GM13976 (cell line): ENCODE data around the gene PAX5.

Experiments
- DNase-seq: peaks from one replicate; pipeline ENCODE4 v3.0.0; 2012; ENCODE audit warnings: low spot score
- in situ Hi-C: fragments of 300-500 bp; cut with MboI; formaldehyde crosslinking; loops from one replicate; pipeline ENCODE4 v1.12.0; 2022; ENCODE audit warnings: low sequenced_read_pairs, mixed read lengths, inconsistent platforms; ENCODE audit not compliant: unreplicated experiment
- TF ChIP-seq, protein P1 (sequence below): IDR thresholded peaks from 2 replicates; pipeline ENCODE4 v1.5.1; 2012; ENCODE audit warnings: borderline replicate concordance, mild to moderate bottlenecking; ENCODE audit not compliant: insufficient read depth; ENCODE audit errors: extremely low read depth, missing control alignments, control extremely low read depth

The PAX5 gene

DNA sequence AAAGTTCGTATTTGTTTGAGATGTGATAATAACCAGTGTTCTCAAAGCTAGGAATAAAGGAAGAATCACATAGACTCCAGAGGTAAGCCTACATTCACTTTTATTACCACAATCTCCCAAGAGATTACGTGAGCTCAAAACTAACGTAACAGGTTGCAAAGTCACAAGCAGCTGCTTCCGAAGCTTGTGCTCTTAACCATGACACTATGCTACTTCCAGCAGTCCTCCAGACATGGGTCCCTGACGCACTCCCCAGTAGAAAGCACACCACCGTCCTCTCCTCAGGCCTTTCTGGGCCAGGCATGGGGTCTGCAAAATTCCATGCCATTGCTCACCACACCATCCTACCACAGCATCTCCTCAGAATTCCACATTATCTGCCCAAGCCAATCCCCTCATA lies 84.6 kb downstream of the PAX5 start:
- in situ Hi-C loops: no loop called here
- TF ChIP-seq, protein P1, sequence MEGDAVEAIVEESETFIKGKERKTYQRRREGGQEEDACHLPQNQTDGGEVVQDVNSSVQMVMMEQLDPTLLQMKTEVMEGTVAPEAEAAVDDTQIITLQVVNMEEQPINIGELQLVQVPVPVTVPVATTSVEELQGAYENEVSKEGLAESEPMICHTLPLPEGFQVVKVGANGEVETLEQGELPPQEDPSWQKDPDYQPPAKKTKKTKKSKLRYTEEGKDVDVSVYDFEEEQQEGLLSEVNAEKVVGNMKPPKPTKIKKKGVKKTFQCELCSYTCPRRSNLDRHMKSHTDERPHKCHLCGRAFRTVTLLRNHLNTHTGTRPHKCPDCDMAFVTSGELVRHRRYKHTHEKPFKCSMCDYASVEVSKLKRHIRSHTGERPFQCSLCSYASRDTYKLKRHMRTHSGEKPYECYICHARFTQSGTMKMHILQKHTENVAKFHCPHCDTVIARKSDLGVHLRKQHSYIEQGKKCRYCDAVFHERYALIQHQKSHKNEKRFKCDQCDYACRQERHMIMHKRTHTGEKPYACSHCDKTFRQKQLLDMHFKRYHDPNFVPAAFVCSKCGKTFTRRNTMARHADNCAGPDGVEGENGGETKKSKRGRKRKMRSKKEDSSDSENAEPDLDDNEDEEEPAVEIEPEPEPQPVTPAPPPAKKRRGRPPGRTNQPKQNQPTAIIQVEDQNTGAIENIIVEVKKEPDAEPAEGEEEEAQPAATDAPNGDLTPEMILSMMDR: no peak
- no peak for DNase-seq

DNA sequence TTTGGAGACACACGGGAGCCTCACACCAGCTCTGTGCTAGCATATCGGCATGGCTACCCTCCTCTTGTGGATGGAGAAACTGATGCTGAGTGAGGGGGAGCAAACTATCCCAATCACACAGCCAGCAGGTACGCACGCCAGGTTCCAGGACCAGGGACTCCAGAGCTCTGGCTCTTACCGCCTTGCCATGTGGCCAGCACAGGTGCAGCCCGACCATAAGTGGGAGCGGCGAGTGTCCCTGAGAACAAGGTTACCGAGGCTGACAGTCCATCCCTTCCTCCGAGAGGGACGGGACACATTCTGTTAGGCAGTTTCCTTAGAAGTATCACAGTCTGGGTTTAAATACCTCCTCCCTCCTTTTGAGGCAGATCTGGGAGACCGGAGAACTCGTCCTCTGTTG lies 86.0 kb downstream of the PAX5 start:
- DNase-seq: no peak
- TF ChIP-seq, protein P1: no peak
- in situ Hi-C loops: no loop called here

DNA sequence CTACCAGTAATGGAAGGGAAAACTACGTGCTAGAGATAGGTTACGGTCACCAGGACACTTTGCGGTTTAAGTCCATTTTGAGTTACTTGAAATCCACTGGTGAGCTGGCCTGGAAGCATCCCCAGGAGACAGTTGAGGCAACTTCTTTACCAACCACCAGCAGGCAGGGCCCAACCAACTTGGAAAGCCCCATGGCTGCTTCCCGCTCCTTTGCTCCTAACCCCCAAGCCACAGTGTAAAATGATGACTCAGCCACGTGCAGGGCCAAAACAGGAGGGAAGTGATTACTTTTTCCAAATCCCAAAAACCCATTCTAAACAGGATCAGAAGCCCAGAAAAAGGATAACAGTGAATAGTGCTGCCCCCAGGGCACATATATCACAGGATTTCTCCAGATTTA lies 87.4 kb downstream of the PAX5 start:
- no peak for DNase-seq
- TF ChIP-seq, protein P1: no peak
- in situ Hi-C loops: no loop called here

DNA sequence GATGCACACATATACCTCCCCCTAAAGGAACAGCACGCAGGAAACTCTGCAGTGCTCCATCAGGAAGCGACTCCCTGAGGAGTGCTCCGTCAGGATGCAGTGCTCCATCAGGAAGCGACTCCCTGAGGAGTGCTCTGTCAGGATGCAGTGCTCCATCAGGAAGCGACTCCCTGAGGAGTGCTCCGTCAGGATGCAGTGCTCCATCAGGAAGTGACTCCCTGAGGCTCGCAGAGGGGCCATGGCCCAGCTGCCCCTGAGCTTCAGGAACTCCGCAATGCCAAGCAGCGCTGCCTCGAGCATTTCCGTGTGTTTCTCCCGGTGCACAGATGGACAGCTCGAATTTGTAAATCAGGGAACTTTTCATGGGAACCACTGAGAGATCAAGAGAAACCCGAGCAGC lies 88.1 kb downstream of the PAX5 start:
- no peak for DNase-seq
- TF ChIP-seq, protein P1: no peak
- in situ Hi-C loops: no loop called here

DNA sequence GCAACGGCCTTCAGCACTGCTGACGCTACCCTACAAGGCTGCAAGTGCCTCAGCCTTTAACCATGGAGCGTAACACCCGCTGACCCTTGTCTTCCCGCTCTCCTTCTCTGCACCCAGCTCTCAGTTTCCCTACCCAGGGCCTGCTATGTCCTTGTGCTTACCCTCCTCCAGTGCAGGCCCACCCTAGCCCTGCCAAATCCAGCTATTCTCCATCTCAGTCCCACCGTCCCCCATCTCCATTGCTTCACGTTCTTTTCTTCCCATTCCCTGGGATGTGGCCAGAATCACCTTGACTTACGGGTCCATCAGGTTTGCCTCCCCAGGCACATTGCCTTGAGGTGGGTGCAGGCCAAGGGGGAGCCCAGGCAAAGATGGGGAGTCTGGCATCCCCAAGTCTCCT lies 91.2 kb downstream of the PAX5 start:
- DNase-seq: no peak
- in situ Hi-C loops: no loop called here
- TF ChIP-seq, protein P1: no peak

DNA sequence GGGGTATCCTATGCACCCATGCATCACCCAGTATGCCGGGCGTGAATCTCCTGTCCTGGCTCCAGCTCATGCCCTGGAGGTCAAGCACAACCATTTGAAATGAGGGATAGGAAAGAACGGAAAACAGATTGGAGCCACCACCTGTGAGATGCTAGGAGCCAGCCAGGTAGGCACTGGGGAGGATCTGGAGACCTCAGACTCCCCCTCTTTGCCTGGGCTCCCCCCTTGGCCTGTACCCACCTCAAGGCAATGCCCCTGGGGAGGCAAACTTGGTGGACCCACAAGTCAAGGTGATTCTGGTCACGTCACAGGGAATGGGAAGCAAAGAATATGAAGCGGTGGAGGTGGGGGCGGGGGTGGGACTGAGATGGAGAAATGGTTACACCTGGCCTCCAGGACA lies 92.6 kb downstream of the PAX5 start:
- no peak for DNase-seq
- in situ Hi-C loops: no loop called here
- TF ChIP-seq, protein P1: no peak

DNA sequence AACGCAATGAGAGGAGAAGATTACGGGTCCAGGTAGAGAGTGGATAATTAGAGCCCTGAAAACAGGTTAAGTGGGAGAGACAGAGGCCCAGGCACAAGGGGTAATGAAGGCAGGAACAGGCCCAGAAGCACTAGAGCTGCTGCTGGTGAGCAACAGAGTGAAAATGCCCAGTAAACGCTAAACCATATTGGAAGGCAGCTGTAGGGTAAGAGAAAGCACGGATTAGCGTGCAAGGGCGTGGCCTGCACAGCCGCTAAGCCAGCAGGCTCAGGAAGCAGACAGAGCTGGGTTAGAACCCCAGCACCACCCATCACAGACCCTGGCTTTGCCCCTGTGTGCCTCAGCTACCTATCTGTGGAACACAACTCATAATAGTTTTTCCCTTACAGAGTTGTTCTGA lies 93.2 kb downstream of the PAX5 start:
- DNase-seq: no peak
- in situ Hi-C loops: no loop called here
- TF ChIP-seq, protein P1: no peak
